Nephron progenitor cell (in vitro differentiated cells): ENCODE measurements around the gene TSSK2.
A peak's percentile ranks its signal among the peaks of the same experiment; 100 is the strongest.

ENCODE experiments used
- DNase-seq: peaks from one replicate; pipeline ENCODE4 v3.0.0; 2021
- H3K27ac Mint-ChIP-seq: 2 replicates; pipeline ENCODE4 v1.8.0; 2021; ENCODE audit warnings: mild to moderate bottlenecking, moderate library complexity, mixed read lengths
- H3K27me3 Mint-ChIP-seq: 2 replicates; pipeline ENCODE4 v1.8.0; 2021; ENCODE audit warnings: mild to moderate bottlenecking, low read depth, mixed read lengths; ENCODE audit not compliant: poor library complexity
- H3K36me3 Mint-ChIP-seq: 2 replicates; pipeline ENCODE4 v1.8.0; 2021; ENCODE audit warnings: low read depth, mixed read lengths
- H3K4me1 Mint-ChIP-seq: 2 replicates; pipeline ENCODE4 v1.8.0; 2021; ENCODE audit warnings: mixed read lengths
- H3K4me3 Mint-ChIP-seq: 2 replicates; pipeline ENCODE4 v1.8.0; 2021; ENCODE audit warnings: mild to moderate bottlenecking, moderate library complexity, mixed read lengths
- H3K9me3 Mint-ChIP-seq: 2 replicates; pipeline ENCODE4 v1.8.0; 2021; ENCODE audit warnings: mild to moderate bottlenecking, moderate library complexity, mixed read lengths
- CTCF ChIP-seq: fragments of 200-600 bp; sonication (generic); IDR thresholded peaks from 2 replicates; pipeline ENCODE4 v1.5.0; 2021; ENCODE audit warnings: antibody characterized with exemption

TSSK2 gene

GRCh38 chr22:19132693-19133400 is 1.7 kb downstream of the TSSK2 start:
- no peak for DNase-seq
- Mint-ChIP-seq H3K27me3 (peaks cover 12% of the 10 kb centered on the region), H3K9me3 (no peaks in the 10 kb centered on the region), H3K27ac (peak overlapping the region; percentile 32), H3K36me3 (peaks cover 24% of the 10 kb centered on the region), H3K4me1 (no peaks in the 10 kb centered on the region), H3K4me3 (no peak overlapping the region)
- no peak for TF ChIP-seq CTCF

GRCh38 chr22:19133561-19133960 is 2.5 kb downstream of the TSSK2 start:
- Mint-ChIP-seq H3K27me3 (peaks cover 12% of the 10 kb centered on the region), H3K9me3 (no peaks in the 10 kb centered on the region), H3K4me1 (no peaks in the 10 kb centered on the region), H3K27ac (no peak overlapping the region), H3K36me3 (peaks cover 24% of the 10 kb centered on the region), H3K4me3 (no peak overlapping the region)
- no peak for TF ChIP-seq CTCF
- no peak for DNase-seq

GRCh38 chr22:19134176-19134831 is 3.2 kb downstream of the TSSK2 start:
- Mint-ChIP-seq H3K27me3 (peaks cover 8% of the 10 kb centered on the region), H3K9me3 (no peaks in the 10 kb centered on the region), H3K4me1 (no peaks in the 10 kb centered on the region), H3K27ac (no peak overlapping the region), H3K36me3 (peaks cover 24% of the 10 kb centered on the region), H3K4me3 (no peak overlapping the region)
- TF ChIP-seq CTCF: no peak
- no peak for DNase-seq

- no peak overlapping the region for H3K4me3 Mint-ChIP-seq
- DNase-seq: no peak
- H3K27ac Mint-ChIP-seq: no peak overlapping the region
- H3K9me3 Mint-ChIP-seq: no peaks in the 10 kb centered on the region
- no peaks in the 10 kb centered on the region for H3K4me1 Mint-ChIP-seq
- peaks cover 5% of the 10 kb centered on the region for H3K27me3 Mint-ChIP-seq
- H3K36me3 Mint-ChIP-seq: peaks cover 28% of the 10 kb centered on the region
- no peak for TF ChIP-seq CTCF
These were observed 3.8 kb downstream of the TSSK2 start for GRCh38 chr22:19134874-19135273.

- no peak for DNase-seq
- H3K4me3 Mint-ChIP-seq: no peak overlapping the region
- H3K27me3 Mint-ChIP-seq: no peaks in the 10 kb centered on the region
- H3K4me1 Mint-ChIP-seq: no peaks in the 10 kb centered on the region
- peaks cover 36% of the 10 kb centered on the region for H3K36me3 Mint-ChIP-seq
- H3K27ac Mint-ChIP-seq: no peak overlapping the region
- no peak for TF ChIP-seq CTCF
- no peaks in the 10 kb centered on the region for H3K9me3 Mint-ChIP-seq
These were observed 5.8 kb downstream of the TSSK2 start for GRCh38 chr22:19136915-19137314.
